ENCODE results near the gene SMIM31.
A peak's percentile ranks its signal among the peaks of the same experiment; 100 is the strongest.

The SMIM31 gene

GRCh38 chr4:164789047-164789446 lies 35.1 kb downstream of the SMIM31 start:
- DNase-seq = no peak

GRCh38 chr4:164790249-164790648 lies 36.3 kb downstream of the SMIM31 start:
- DNase-seq = no peak

- DNase-seq = no peak
These were observed 45.5 kb downstream of the SMIM31 start for GRCh38 chr4:164799410-164799809.

GRCh38 chr4:164800786-164801185 lies 46.9 kb downstream of the SMIM31 start:
- DNase-seq = no peak

- no peak for DNase-seq
These were observed 48.5 kb downstream of the SMIM31 start for GRCh38 chr4:164802301-164802901.

GRCh38 chr4:164803702-164804101 lies 49.8 kb downstream of the SMIM31 start:
- DNase-seq = no peak

GRCh38 chr4:164807611-164808010 lies 53.7 kb downstream of the SMIM31 start:
- peak; percentile 72 for DNase-seq

- DNase-seq = no peak
These were observed 59.6 kb downstream of the SMIM31 start for GRCh38 chr4:164813554-164813953.

- DNase-seq = no peak
These were observed 61.8 kb downstream of the SMIM31 start for GRCh38 chr4:164815711-164816110.

GRCh38 chr4:164819366-164819765 lies 65.4 kb downstream of the SMIM31 start:
- DNase-seq = no peak

GRCh38 chr4:164821711-164822110 lies 67.8 kb downstream of the SMIM31 start:
- DNase-seq = no peak

- DNase-seq = no peak
These were observed 70.7 kb downstream of the SMIM31 start for GRCh38 chr4:164824581-164824980.

GRCh38 chr4:164828955-164829354 lies 75.0 kb downstream of the SMIM31 start:
- no peak for DNase-seq

GRCh38 chr4:164846566-164846965 lies 92.6 kb downstream of the SMIM31 start:
- DNase-seq = no peak

GRCh38 chr4:164847016-164847415 lies 93.1 kb downstream of the SMIM31 start:
- no peak for DNase-seq

- no peak for DNase-seq
These were observed 94.2 kb downstream of the SMIM31 start for GRCh38 chr4:164847967-164848649.
